D341Med (cell line): ENCODE measurements around the gene FNIP2.
"Not testable (repeated sequence)": the region's sequence is repeated elsewhere in the genome, so short reads cannot be mapped to it uniquely, and the experiment has no call there.

Experiments used
- DNase-seq: peaks from one replicate; pipeline ENCODE4 v3.0.0; 2012; ENCODE audit warnings: low spot score

The FNIP2 gene

GRCh38 chr4:158913766-158914165 is 144.9 kb downstream of the FNIP2 start:
- no peak for DNase-seq

GRCh38 chr4:158914218-158914617 is 145.4 kb downstream of the FNIP2 start:
- no peak for DNase-seq

- no peak for DNase-seq
These were observed 146.9 kb downstream of the FNIP2 start for GRCh38 chr4:158915683-158916241.

- DNase-seq: not testable (repeated sequence)
These were observed 151.7 kb downstream of the FNIP2 start for GRCh38 chr4:158920452-158920996.

GRCh38 chr4:158927774-158928173 is 158.9 kb downstream of the FNIP2 start:
- DNase-seq: not testable (repeated sequence)

- no peak for DNase-seq
These were observed 161.3 kb downstream of the FNIP2 start for GRCh38 chr4:158929939-158930638.

GRCh38 chr4:158930639-158930972 is 161.8 kb downstream of the FNIP2 start:
- no peak for DNase-seq

GRCh38 chr4:158933236-158933635 is 164.4 kb downstream of the FNIP2 start:
- no peak for DNase-seq

GRCh38 chr4:158934996-158935669 is 166.3 kb downstream of the FNIP2 start:
- no peak for DNase-seq

GRCh38 chr4:158936238-158936637 is 167.4 kb downstream of the FNIP2 start:
- no peak for DNase-seq

GRCh38 chr4:158938220-158939044 is 169.6 kb downstream of the FNIP2 start:
- no peak for DNase-seq

GRCh38 chr4:158940271-158940670 is 171.4 kb downstream of the FNIP2 start:
- no peak for DNase-seq

GRCh38 chr4:158941321-158941720 is 172.5 kb downstream of the FNIP2 start:
- DNase-seq: no peak

GRCh38 chr4:158941895-158942294 is 173.1 kb downstream of the FNIP2 start:
- DNase-seq: no peak

GRCh38 chr4:158945529-158946108 is 176.8 kb downstream of the FNIP2 start:
- DNase-seq: no peak

- DNase-seq: no peak
These were observed 178.0 kb downstream of the FNIP2 start for GRCh38 chr4:158946825-158947224.

GRCh38 chr4:158948071-158948470 is 179.2 kb downstream of the FNIP2 start:
- no peak for DNase-seq

GRCh38 chr4:158949099-158949498 is 180.3 kb downstream of the FNIP2 start:
- DNase-seq: no peak

GRCh38 chr4:158952221-158952774 is 183.5 kb downstream of the FNIP2 start:
- DNase-seq: not testable (repeated sequence)

GRCh38 chr4:158956345-158956744 is 187.5 kb downstream of the FNIP2 start:
- DNase-seq: not testable (repeated sequence)

- DNase-seq: not testable (repeated sequence)
These were observed 188.1 kb downstream of the FNIP2 start for GRCh38 chr4:158956918-158957317.
